Raji (cell line): ENCODE data around the gene TFPT.

ENCODE experiments used
- POLR2A ChIP-seq: IDR thresholded peaks from 2 replicates; pipeline ENCODE4 v1.6.1; 2011; ENCODE audit warnings: low read depth, low read length, control low read depth; ENCODE audit not compliant: insufficient read depth

TFPT gene

GRCh38 chr19:54133957-54134590, 18.6 kb upstream of the TFPT start:
- TF ChIP-seq POLR2A: no peak

- TF ChIP-seq POLR2A: no peak
Observed at GRCh38 chr19:54133312-54133956, 18.0 kb upstream of the TFPT start.

GRCh38 chr19:54129617-54129996, 14.2 kb upstream of the TFPT start:
- no peak for TF ChIP-seq POLR2A

DNA sequence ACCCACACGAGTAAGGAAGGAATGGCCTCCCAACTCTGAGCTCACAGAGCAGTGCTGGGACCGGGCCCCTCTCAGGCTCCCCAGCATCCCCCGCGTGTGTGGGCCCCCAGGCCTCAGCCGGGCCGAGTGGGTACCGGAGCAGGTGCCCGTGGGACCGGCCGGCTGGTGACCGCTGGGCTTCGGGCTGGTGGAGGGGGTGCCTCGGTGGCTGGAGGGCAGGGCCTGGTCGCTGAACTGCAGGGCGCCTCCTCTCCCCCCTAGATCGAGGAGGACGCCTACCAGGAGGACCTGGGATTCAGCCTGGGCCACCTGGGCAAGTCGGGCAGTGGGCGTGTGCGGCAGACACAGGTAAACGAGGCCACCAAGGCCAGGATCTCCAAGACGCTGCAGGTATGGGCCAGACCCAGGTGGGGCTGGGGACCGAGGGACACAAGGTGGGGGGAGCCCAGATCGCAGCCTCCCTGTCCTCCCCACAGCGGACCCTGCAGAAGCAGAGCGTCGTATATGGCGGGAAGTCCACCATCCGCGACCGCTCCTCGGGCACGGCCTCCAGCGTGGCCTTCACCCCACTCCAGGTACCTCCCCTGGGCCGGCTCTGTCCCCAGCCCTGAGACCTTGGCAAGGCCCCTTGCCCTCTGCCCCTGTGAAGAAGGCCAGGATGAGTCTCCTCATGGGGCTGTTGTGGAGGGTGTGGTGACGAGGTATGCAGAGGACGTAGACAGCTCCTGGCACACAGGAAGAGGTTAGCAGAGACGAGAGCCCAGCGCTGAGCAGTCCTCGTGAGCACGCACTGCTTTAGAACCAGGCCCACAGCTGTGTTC, 13.5 kb upstream of the TFPT start:
- TF ChIP-seq POLR2A: no peak

DNA sequence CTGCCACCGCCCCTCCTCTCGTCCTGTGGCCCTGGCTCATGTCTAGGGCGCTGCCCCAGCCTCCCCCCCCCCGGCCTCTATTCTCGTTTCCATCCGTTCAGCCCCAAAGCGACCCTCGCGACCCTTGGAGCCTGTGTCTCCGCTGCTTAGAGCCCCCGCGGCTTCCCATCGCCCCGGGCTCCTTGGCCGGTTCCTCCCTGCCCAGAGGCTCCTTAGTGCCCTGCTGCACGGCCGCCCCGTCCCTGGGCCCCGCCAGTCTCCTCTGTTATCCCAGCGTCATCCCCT, 12.9 kb upstream of the TFPT start:
- no peak for TF ChIP-seq POLR2A

DNA sequence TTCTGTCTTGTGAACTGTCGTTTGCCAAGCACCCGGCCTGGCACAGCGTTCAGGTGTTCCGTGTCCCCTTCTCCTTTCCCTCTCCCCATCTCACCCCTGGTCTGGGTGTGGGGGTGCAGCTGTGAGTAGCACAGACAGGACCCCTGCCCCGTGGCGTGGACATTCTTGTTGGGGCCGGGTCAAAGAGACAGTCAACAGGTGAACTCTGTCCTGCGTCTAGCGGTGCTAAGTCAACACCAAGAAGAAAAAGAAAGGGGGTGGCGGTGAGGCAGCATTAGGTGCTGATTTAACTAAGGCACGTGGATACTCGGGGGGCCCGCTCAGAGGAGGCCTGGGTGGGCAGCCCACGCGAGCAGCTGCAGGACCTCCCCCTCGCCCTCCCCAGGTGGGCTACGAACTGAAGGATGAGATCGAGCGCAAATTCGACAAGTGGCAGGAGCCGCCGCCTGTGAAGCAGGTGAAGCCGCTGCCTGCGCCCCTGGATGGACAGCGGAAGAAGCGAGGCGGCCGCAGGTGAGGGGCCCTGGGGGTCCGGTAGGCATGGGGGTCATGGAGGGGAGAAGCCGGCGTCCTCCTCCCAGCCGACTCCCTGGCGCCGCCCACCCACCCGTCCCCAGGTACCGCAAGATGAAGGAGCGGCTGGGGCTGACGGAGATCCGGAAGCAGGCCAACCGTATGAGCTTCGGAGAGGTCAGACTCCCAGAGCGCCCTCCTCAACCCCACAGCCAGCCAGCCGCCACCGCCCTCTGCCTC, 12.4 kb upstream of the TFPT start:
- no peak for TF ChIP-seq POLR2A

DNA sequence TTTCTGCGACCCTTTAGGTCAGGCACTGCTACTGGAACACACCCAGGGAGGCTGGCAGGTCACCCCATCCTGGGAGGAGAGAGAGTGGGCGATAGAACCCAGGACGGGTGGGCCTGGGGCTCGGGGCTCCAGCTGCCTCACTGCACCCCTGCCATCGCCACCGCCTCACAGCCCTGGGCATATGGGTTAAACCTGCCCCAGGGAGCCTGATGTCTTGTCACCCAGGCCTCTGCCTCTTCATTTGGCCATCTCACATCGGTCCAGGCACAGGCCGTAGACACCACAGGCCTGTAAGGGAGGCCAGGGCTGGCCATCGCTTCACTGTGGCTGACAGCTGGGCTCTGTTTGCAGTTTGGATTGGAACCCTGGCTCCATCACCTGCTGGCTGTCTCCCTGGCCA, 10.3 kb upstream of the TFPT start:
- no peak for TF ChIP-seq POLR2A

GRCh38 chr19:54124393-54124792, 8.9 kb upstream of the TFPT start:
- no peak for TF ChIP-seq POLR2A

DNA sequence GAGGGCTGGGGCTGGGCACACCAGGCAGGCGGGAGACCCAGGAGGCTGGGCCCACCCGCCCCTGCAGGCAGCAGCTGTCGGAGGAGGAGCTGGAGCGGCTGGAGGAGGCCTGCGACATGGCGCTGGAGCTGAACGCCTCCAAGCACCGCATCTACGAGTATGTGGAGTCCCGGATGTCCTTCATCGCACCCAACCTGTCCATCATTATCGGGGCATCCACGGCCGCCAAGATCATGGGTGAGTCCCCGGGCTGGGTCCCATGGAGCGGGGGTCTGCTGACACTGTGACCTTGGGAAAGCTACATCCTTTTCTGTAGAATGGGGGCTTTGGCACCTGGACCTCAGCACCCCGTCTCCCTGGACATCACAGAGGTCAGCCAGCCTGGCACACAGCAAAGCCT, 8.2 kb upstream of the TFPT start:
- TF ChIP-seq POLR2A: no peak

DNA sequence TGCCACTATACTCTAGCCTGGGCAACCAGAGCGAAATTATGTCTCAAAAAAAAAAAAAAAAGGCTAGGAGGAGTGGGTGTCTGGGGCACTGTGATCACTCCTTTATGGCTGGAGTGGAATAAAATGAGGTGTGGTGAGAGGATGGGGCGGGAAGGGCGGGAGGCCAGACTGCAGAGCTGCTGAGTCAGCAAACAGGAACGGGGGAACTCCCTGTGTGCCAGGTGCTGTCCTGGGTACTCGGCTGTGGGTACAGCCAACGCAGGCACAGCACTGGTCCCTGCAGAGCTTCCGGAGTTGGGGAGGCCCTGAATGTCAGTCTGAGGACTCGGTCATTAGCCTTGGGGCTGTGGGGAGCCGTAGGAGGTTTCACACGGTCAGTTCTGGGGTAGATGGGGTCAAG, 5.8 kb upstream of the TFPT start:
- TF ChIP-seq POLR2A: no peak

- no peak for TF ChIP-seq POLR2A
Observed at GRCh38 chr19:54114340-54115108, 933 bp downstream of the TFPT start.

GRCh38 chr19:54109651-54110050, 5.8 kb downstream of the TFPT start:
- TF ChIP-seq POLR2A: no peak

DNA sequence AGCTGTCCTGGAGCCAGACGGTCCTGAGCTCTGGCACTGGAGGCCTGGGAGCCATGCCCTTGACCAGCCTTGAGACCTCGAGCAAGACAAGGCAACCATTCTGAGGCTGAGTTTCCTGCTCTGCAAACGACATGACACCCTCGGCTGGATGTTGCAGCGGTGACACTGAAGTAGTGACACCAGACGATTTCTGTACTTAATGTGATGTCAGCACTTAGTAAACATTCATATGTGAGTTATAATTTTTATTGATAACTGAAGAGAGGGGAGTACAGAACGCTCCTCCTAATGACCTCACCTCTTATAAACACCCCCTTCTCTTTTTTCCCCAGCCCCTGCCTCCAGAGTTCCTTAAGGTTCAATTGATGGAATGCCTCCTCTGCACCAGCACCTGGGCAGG, 7.0 kb downstream of the TFPT start:
- no peak for TF ChIP-seq POLR2A

DNA sequence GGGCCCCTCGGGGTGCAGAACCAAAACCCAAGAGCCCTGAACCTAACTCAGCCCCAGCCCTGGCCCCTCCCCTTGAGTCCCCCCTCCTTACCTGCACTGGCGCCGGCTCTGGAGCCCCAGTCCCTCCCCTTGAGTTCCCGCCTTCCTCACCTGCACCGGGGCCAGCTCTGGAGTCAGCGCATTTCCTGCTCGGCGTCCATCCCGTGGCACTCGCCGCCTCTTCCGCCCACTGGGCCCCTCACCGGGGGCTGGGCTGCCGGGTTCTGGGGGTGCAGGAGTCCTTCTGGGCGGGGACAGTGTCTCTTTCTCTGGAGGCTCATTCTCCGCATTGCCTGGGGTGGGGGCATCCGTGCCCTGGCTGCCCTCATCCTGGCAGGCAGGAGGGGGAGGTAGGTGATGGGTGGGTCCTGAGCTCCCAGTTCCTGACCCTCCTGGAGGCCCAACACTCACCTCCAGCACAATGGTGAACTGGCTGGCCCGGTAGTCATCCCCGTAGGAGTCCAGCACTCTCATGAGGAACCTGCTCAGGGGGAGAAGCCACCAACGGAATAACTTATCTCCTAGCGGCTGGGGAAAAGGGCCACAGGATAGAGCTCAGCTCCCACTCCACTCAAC, 7.5 kb downstream of the TFPT start:
- TF ChIP-seq POLR2A: no peak

- no peak for TF ChIP-seq POLR2A
Observed at GRCh38 chr19:54106716-54107115, 8.7 kb downstream of the TFPT start.
